Testis (tissue), 2 donors: Measurements from ENCODE around the gene DNAJB5.

ENCODE experiments used
- POLR2A ChIP-seq: fragments of 450-650 bp; IDR thresholded peaks from one replicate; pipeline ENCODE4 v1.6.1; 2017; ENCODE audit warnings: antibody characterized with exemption, mild to moderate bottlenecking, moderate library complexity
- TF ChIP-seq, protein P1 (sequence below), 3 experiments: fragments of 450-650 bp in 2 of 3; fragments of 200-600 bp in 1 of 3; sonication (generic) in 1 of 3; IDR thresholded peaks; one replicate each; pipeline ENCODE4 v1.5.1; 2016 to 2019; ENCODE audit warnings: antibody characterized with exemption in 3 of 3, mild to moderate bottlenecking in 2 of 3, moderate library complexity in 1 of 3

GRCh38 chr9:34991607-34992375 is 2.2 kb downstream of the DNAJB5 start:
- TF ChIP-seq, protein P1, sequence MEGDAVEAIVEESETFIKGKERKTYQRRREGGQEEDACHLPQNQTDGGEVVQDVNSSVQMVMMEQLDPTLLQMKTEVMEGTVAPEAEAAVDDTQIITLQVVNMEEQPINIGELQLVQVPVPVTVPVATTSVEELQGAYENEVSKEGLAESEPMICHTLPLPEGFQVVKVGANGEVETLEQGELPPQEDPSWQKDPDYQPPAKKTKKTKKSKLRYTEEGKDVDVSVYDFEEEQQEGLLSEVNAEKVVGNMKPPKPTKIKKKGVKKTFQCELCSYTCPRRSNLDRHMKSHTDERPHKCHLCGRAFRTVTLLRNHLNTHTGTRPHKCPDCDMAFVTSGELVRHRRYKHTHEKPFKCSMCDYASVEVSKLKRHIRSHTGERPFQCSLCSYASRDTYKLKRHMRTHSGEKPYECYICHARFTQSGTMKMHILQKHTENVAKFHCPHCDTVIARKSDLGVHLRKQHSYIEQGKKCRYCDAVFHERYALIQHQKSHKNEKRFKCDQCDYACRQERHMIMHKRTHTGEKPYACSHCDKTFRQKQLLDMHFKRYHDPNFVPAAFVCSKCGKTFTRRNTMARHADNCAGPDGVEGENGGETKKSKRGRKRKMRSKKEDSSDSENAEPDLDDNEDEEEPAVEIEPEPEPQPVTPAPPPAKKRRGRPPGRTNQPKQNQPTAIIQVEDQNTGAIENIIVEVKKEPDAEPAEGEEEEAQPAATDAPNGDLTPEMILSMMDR (IDR thresholded peaks at IDR 0.05): no peak
- no peak for TF ChIP-seq POLR2A
